ENCODE measurements around the gene CAMKK2.
"Not testable (repeated sequence)": the region's sequence is repeated elsewhere in the genome, so short reads cannot be mapped to it uniquely, and the experiment has no call there.

CAMKK2 gene

DNA sequence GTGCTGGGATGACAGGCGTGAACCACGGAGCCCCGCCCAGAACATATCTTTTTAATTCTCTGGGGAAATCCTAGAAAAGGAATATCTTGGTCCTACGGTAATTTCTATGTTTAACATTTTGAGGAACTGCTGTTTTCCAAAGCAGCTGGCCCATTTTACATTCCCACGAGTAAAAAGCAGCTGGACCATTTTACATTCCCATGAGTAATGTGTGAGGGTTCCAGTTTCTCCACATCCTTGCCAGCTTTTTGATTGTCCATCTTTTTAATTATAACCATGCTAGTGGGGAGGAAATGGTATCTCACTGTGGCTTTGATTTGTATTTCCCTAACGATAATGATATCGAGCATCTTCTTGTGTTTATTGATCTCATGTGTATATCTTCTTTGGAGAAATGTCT is 91.0 kb downstream of the CAMKK2 start:
- DNase-seq (ENCODE audit: insufficient read length, low spot score): no peak
- FAIRE-seq: no peak

DNA sequence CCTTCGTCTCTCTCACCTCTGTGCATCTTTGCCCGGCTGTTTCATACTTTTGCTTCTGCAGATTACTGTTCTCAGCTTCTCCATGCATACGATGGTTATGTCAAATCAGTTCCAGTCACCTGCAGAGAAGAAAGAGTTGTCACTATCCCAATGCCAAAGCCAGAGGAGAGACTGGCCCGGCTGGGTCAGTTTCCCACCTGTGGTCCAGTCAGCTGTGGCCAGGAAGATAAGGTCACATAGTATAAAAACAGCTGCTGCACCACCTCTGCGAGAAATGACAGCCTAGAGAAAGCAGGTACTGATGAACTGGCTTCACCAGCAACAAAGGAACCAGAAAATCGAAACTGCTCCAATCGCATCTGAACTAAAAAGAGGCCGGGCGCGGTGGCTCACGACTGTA is 93.0 kb downstream of the CAMKK2 start:
- DNase-seq (ENCODE audit: insufficient read length, low spot score) (no peak), FAIRE-seq (no peak)

DNA sequence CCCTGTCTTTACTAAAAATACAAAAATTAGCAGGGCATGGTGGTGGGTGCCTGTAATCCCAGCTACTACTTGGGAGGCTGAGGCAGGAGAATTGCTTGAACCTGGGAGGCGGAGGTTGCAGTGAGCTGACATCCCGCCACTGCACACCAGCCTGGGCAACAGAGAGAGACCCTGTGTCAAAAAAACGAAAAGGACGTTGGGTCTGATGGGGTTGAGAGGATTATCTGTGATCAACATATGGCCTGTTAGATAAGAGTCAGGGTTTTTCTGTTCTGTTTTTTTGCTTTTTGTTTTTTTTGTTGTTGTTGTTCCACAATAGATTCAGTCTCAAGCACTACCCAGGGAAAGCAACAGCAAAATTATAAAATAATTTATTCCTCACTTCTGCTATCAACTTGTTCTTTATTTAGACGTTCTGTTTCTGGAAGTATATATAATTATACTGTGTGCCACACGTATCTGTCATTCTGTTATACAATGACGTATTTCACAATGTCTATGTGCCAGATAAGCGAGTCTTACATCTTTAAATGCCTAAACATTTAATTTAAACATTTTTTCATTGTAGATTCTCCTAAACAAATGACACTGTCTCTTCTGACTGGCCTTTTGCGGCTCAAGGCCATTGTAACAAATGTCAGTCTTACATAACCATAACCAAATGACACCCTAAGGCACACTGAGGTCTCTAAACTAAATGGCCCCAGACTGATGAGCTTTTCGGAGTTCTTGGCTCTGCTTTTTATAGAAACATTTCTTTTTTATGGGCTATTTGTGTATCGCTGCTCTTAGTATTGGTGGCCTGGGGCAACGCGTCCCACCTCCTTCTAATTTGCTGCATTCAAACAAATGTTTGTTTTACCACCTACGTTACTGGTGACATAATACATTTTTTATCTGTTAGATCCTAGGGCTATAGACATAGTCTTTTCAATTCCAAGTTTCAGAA is 93.8 kb downstream of the CAMKK2 start:
- DNase-seq (ENCODE audit: insufficient read length, low spot score) (no peak), FAIRE-seq (no peak)

DNA sequence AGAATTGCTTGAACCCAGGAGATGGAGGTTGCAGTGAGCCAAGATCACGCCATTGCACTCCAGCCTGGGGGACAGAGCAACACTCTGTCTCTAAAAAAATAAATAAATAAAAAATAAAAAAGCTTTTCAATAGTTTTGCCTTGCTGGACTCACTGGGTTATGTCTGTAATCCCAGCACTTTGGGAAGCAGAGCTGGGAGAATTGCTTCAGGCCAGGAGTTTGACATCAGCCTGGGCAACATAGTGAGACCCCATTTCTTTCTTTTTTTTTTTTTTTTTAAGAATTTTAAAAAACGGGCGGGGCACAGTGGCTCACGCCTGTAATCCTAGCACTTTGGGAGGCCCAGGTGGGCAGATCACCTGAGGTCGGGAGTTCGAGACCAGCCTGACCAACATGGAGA is 95.4 kb downstream of the CAMKK2 start:
- DNase-seq (ENCODE audit: insufficient read length, low spot score); FAIRE-seq: not testable (repeated sequence)

DNA sequence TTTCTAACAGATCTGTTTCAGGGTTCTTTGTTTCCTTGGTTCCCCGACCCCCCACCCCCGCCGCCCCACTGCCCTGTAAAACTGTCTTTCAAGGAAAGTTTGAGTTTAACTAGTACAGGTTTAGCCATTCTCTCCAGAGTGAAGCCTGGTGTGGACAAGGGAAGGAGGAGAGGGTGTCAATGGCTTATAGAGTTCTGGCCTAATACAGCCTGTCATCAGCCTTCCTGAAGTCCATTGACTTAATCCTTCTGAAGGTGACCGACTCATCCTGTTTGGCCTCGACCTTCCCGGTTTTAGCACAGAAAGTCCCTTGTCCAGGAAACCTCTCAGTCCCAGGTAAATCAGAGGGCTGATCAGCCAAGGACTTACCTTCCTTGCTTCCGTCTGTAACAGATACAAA is 97.6 kb downstream of the CAMKK2 start:
- DNase-seq (ENCODE audit: insufficient read length, low spot score): no peak
- FAIRE-seq: no peak

DNA sequence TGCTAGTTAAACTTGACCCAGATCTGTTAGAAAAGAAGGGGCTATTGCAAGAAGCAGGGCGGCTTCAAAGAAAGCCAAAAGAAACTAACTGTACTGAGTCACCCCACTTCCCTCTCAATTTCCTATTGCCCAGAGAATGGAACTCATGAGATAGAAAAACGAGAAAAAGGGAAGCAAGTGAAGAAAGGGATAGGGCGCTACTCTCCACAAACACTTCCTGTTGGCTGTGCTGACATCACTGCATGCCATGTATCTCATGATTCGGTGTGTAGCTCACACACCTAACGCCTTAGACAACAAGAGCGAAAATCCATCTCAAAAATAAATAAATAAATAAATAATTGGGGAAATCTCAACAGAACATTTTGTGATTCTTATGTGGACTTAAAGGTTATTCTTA is 99.6 kb downstream of the CAMKK2 start:
- DNase-seq (ENCODE audit: insufficient read length, low spot score): no peak
- FAIRE-seq: no peak

DNA sequence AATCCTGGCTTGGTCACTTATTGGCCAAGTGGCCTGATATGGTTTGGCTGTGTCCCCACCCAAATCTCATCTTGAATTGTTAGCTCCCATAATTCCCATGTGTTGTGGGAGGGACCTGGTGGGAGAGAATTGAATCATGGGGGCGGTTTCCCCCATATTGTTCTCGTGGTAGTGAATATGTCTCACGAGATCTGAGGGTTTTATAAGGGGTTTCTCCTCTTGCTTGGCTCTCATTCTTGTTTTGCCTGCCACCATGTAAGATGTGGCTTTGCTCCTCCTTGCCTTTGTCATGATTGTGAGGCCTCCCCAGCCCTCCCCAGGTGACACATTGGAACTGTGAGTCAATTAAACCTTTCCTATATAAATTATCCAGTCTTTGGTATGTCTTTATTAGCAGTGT is 105.4 kb downstream of the CAMKK2 start:
- DNase-seq (ENCODE audit: insufficient read length, low spot score) (no peak), FAIRE-seq (no peak)

DNA sequence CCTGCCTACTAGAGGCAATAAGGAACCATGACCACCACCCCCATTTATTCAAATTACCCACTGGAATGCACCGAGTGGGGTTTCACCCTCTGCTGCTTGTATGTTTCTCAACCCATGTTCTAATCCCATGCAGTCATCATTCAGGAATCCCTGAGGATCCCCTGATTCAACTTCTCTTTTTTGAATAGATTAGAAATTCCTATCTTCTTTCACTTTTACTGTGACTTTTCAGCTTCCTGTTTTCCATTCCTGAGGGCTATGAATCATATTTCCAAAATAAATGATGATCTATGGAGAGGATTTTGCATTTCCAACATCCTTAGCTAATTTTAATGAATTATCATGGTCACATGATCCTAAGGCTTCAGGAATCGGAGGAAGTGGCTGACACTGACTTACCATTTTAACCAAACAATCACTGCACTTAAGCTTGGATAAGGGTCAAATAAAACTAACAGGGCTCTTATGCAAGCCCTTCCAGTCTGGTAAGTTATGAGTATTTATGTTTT is 105.9 kb downstream of the CAMKK2 start:
- no peak for FAIRE-seq
- DNase-seq (ENCODE audit: insufficient read length, low spot score): peak; percentile 80

DNA sequence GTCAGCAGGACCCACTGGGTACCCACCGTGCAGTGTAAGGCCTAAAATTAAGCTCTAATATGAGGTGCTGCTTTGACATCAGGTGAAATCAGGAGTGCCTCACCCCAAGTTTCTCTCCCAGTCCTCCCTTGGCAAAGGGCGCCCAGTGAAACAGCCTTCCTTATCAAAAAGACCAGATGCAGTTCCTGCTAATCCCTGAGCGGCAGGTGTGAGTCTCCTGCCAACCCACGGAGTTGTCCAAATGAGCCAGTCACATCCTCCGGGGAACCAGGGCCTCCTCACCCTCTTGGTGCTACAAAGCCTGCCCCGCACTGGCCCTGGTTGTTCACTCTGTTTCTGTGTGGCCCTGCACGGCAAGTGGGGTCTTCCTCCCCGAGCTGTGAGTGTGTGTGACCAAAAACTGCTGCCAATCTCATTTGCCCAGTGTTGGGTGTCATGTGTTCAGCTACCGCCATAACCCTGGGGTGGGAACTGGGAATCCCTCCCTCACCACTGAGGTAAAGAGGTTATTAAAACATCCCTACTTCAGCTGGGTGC is 106.8 kb downstream of the CAMKK2 start:
- FAIRE-seq (no peak), DNase-seq (ENCODE audit: insufficient read length, low spot score) (no peak)

DNA sequence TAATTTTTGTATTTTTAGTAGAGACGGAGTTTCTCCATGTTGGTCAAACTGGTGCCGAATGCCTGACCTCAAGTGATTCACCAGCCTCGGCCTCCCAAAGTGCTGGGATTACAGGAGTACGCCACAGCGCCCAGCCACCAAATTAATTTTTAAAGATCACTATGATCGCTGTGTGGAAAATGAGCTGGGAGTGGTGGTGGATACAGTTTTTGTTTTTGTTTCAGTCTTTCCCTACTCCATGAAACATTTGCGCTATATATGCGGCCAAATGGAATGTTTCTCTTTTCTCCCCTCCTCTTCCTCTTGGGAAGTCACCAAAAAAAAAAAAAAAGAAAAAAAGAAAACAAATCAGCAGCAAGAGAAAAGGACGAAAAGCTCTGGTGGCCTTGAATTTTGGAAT is 107.4 kb downstream of the CAMKK2 start:
- DNase-seq (ENCODE audit: insufficient read length, low spot score) (no peak), FAIRE-seq (no peak)

DNA sequence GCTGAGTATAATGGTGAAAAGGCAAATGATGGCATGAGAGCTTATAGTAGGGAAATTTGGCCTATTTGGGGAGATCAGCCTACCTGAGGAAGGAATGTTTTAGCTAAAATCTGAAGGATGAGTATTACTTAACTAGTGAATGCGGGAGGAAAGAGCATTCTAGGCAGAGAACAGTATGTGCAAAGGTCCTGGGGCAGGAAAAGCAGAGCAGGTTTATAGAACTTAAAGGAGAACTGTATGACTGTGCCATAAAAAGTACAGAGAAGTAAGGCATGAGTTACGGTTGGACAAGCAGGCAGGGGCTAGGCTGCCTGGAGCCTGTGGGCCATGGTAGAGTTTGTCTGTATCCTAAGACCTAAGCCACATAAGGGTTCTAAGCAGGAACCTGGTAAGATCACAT is 108.3 kb downstream of the CAMKK2 start:
- FAIRE-seq (no peak), DNase-seq (ENCODE audit: insufficient read length, low spot score) (no peak)

All from HTR-8/SVneo (cell line).